Measurements from ENCODE around the gene MLXIP. TPM values are rescaled to one million over a fixed set of nuclear protein-coding genes. Genes with fewer than 3 reads are reported as not detected.
"Not testable (repeated sequence)": the region's sequence is repeated elsewhere in the genome, so short reads cannot be mapped to it uniquely, and the experiment has no call there.

Gene MLXIP
- total RNA-seq, 2 experiments from 2014 or later: 61.0 to 61.7 TPM

- Mint-ChIP-seq H3K9me3 (no peaks in the 10 kb centered on the region), H3K27me3 (no peaks in the 10 kb centered on the region), H3K27ac (no peak overlapping the region), H3K36me3 (peaks cover 5% of the 10 kb centered on the region), H3K4me3 (no peak overlapping the region), H3K4me1 (no peaks in the 10 kb centered on the region)
- no peak for ATAC-seq (ENCODE audit: low read depth)
- POLR2A ChIA-PET: no interaction called here
- DNase-seq: no peak
Measured at GRCh38 chr12:122045262-122045661, 33.3 kb upstream of the MLXIP start.

- Mint-ChIP-seq H3K27me3 (no peaks in the 10 kb centered on the region), H3K9me3 (no peaks in the 10 kb centered on the region), H3K4me1 (no peaks in the 10 kb centered on the region), H3K27ac (no peak overlapping the region), H3K4me3 (no peak overlapping the region), H3K36me3 (peaks cover 5% of the 10 kb centered on the region)
- POLR2A ChIA-PET: no interaction called here
- DNase-seq: no peak
- no peak for ATAC-seq (ENCODE audit: low read depth)
Measured at GRCh38 chr12:122046145-122046544, 32.4 kb upstream of the MLXIP start.

- Mint-ChIP-seq H3K36me3 (peaks cover 5% of the 10 kb centered on the region), H3K4me3 (no peak overlapping the region), H3K4me1 (no peaks in the 10 kb centered on the region), H3K27me3 (no peaks in the 10 kb centered on the region), H3K9me3 (no peaks in the 10 kb centered on the region), H3K27ac (no peak overlapping the region)
- DNase-seq (no peak), ATAC-seq (ENCODE audit: low read depth) (no peak)
- POLR2A ChIA-PET: no interaction called here
Measured at GRCh38 chr12:122048151-122048550, 30.4 kb upstream of the MLXIP start.

GRCh38 chr12:122049827-122050226, 28.7 kb upstream of the MLXIP start:
- no peak for DNase-seq
- no peaks in the 10 kb centered on the region for H3K9me3 Mint-ChIP-seq
- H3K27ac Mint-ChIP-seq: no peak overlapping the region
- H3K36me3 Mint-ChIP-seq: peaks cover 2% of the 10 kb centered on the region
- H3K4me1 Mint-ChIP-seq: peaks cover 6% of the 10 kb centered on the region
- no peak for ATAC-seq (ENCODE audit: low read depth)
- no peak overlapping the region for H3K4me3 Mint-ChIP-seq
- no peaks in the 10 kb centered on the region for H3K27me3 Mint-ChIP-seq
- POLR2A ChIA-PET: no interaction called here

GRCh38 chr12:122050706-122051105, 27.9 kb upstream of the MLXIP start:
- H3K27ac Mint-ChIP-seq: no peak overlapping the region
- POLR2A ChIA-PET: no interaction called here
- H3K4me3 Mint-ChIP-seq: no peak overlapping the region
- no peaks in the 10 kb centered on the region for H3K27me3 Mint-ChIP-seq
- H3K36me3 Mint-ChIP-seq: no peaks in the 10 kb centered on the region
- peaks cover 6% of the 10 kb centered on the region for H3K4me1 Mint-ChIP-seq
- ATAC-seq (ENCODE audit: low read depth) (no peak), DNase-seq (no peak)
- H3K9me3 Mint-ChIP-seq: no peaks in the 10 kb centered on the region

GRCh38 chr12:122051231-122051876, 27.2 kb upstream of the MLXIP start:
- Mint-ChIP-seq H3K27ac (no peak overlapping the region), H3K36me3 (no peaks in the 10 kb centered on the region), H3K9me3 (no peaks in the 10 kb centered on the region), H3K4me3 (no peak overlapping the region), H3K4me1 (peaks cover 6% of the 10 kb centered on the region), H3K27me3 (no peaks in the 10 kb centered on the region)
- DNase-seq: no peak
- POLR2A ChIA-PET: interaction anchor here (1.2 kb wide), 1 partner anchor 29 kb away, joined by 5 read pairs; no protein-coding TSS in a partner anchor
- ATAC-seq (ENCODE audit: low read depth): no peak

GRCh38 chr12:122052285-122052684, 26.3 kb upstream of the MLXIP start:
- H3K27ac Mint-ChIP-seq: no peak overlapping the region
- ATAC-seq (ENCODE audit: low read depth) (no peak), DNase-seq (no peak)
- no peaks in the 10 kb centered on the region for H3K36me3 Mint-ChIP-seq
- POLR2A ChIA-PET: interaction anchor here (1.2 kb wide), 1 partner anchor 28 kb away, joined by 5 read pairs; no protein-coding TSS in a partner anchor
- H3K4me3 Mint-ChIP-seq: no peak overlapping the region
- no peaks in the 10 kb centered on the region for H3K27me3 Mint-ChIP-seq
- H3K9me3 Mint-ChIP-seq: no peaks in the 10 kb centered on the region
- peaks cover 6% of the 10 kb centered on the region for H3K4me1 Mint-ChIP-seq

- no peak for DNase-seq
- Mint-ChIP-seq H3K4me1 (peaks cover 6% of the 10 kb centered on the region), H3K27ac (peak overlapping the region; percentile 36), H3K36me3 (no peaks in the 10 kb centered on the region), H3K9me3 (no peaks in the 10 kb centered on the region), H3K4me3 (no peak overlapping the region), H3K27me3 (no peaks in the 10 kb centered on the region)
- POLR2A ChIA-PET: interaction anchor here (0.5 to 2.1 kb wide), 3 partner anchors 27 to 247 kb away, joined by 3 to 12 read pairs (median 5); no protein-coding TSS in a partner anchor
- no peak for ATAC-seq (ENCODE audit: low read depth)
Measured at GRCh38 chr12:122054842-122055520, 23.6 kb upstream of the MLXIP start.

GRCh38 chr12:122056406-122056805, 22.1 kb upstream of the MLXIP start:
- not testable (repeated sequence) for H3K4me1 Mint-ChIP-seq; H3K27me3 Mint-ChIP-seq; H3K36me3 Mint-ChIP-seq; ATAC-seq (ENCODE audit: low read depth); H3K4me3 Mint-ChIP-seq; DNase-seq; H3K27ac Mint-ChIP-seq; H3K9me3 Mint-ChIP-seq
- POLR2A ChIA-PET: interaction anchor here (0.6 kb wide), 1 partner anchor 99 kb away, joined by 3 read pairs; no protein-coding TSS in a partner anchor

GRCh38 chr12:122057007-122057735, 21.4 kb upstream of the MLXIP start:
- peaks cover 6% of the 10 kb centered on the region for H3K4me1 Mint-ChIP-seq
- ATAC-seq (ENCODE audit: low read depth) (no peak), DNase-seq (no peak)
- H3K9me3 Mint-ChIP-seq: no peaks in the 10 kb centered on the region
- POLR2A ChIA-PET: interaction anchor here (0.6 kb wide), 1 partner anchor 99 kb away, joined by 3 read pairs; no protein-coding TSS in a partner anchor
- no peak overlapping the region for H3K4me3 Mint-ChIP-seq
- H3K36me3 Mint-ChIP-seq: no peaks in the 10 kb centered on the region
- no peaks in the 10 kb centered on the region for H3K27me3 Mint-ChIP-seq
- H3K27ac Mint-ChIP-seq: no peak overlapping the region

- Mint-ChIP-seq H3K27ac (no peak overlapping the region), H3K36me3 (no peaks in the 10 kb centered on the region), H3K9me3 (no peaks in the 10 kb centered on the region), H3K27me3 (no peaks in the 10 kb centered on the region), H3K4me3 (no peak overlapping the region), H3K4me1 (peaks cover 6% of the 10 kb centered on the region)
- DNase-seq (no peak), ATAC-seq (ENCODE audit: low read depth) (no peak)
- POLR2A ChIA-PET: interaction anchor here (0.7 kb wide), 1 partner anchor 10 kb away, joined by 3 read pairs; no protein-coding TSS in a partner anchor
Measured at GRCh38 chr12:122057769-122058168, 20.8 kb upstream of the MLXIP start.

GRCh38 chr12:122058549-122059149, 19.9 kb upstream of the MLXIP start:
- no peak overlapping the region for H3K27ac Mint-ChIP-seq
- POLR2A ChIA-PET: interaction anchor here (0.7 kb wide), 1 partner anchor 10 kb away, joined by 3 read pairs; no protein-coding TSS in a partner anchor
- no peak overlapping the region for H3K4me3 Mint-ChIP-seq
- DNase-seq (no peak), ATAC-seq (ENCODE audit: low read depth) (no peak)
- no peaks in the 10 kb centered on the region for H3K27me3 Mint-ChIP-seq
- peaks cover 13% of the 10 kb centered on the region for H3K4me1 Mint-ChIP-seq
- no peaks in the 10 kb centered on the region for H3K9me3 Mint-ChIP-seq
- no peaks in the 10 kb centered on the region for H3K36me3 Mint-ChIP-seq

GRCh38 chr12:122059203-122059960, 19.2 kb upstream of the MLXIP start:
- no peak overlapping the region for H3K4me3 Mint-ChIP-seq
- peaks cover 12% of the 10 kb centered on the region for H3K4me1 Mint-ChIP-seq
- POLR2A ChIA-PET: no interaction called here
- no peak overlapping the region for H3K27ac Mint-ChIP-seq
- no peaks in the 10 kb centered on the region for H3K36me3 Mint-ChIP-seq
- no peaks in the 10 kb centered on the region for H3K27me3 Mint-ChIP-seq
- no peak for DNase-seq
- ATAC-seq (ENCODE audit: low read depth): no peak
- H3K9me3 Mint-ChIP-seq: no peaks in the 10 kb centered on the region
